ENCODE data around the gene GAREM2. TPM values are rescaled to one million over a fixed set of nuclear protein-coding genes. Genes with fewer than 3 reads are reported as not detected.

The GAREM2 gene
- total RNA-seq, 2 donors from 2014 or later = 2.3 to 5.6 TPM

GRCh38 chr2:26193578-26194231 is 20.8 kb downstream of the GAREM2 start:
- no peak overlapping the region for H3K4me3 ChIP-seq
- no peaks in the 10 kb centered on the region for H3K27me3 ChIP-seq (replicated peaks; ENCODE audit: insufficient read depth)
- DNase-seq (ENCODE audit: low spot score) (no peak), ATAC-seq (ENCODE audit: insufficient number of reproducible peaks, low FRiP score, low read depth) (no peak)
- H3K36me3 ChIP-seq = peaks cover 50% of the 10 kb centered on the region
- TF ChIP-seq CTCF (IDR thresholded peaks at IDR 0.05) = no peak
- no peaks in the 10 kb centered on the region for H3K4me1 ChIP-seq (ENCODE audit: control insufficient read depth in 1 of 2, low read depth in 2 of 2)
- no peak overlapping the region for H3K27ac ChIP-seq
- no peaks in the 10 kb centered on the region for H3K9me3 ChIP-seq

GRCh38 chr2:26195040-26195984 is 22.4 kb downstream of the GAREM2 start:
- no peak for TF ChIP-seq CTCF (IDR thresholded peaks at IDR 0.05)
- Histone ChIP-seq H3K27ac (no peak overlapping the region), H3K4me3 (no peak overlapping the region), H3K27me3 (replicated peaks; ENCODE audit: insufficient read depth) (no peaks in the 10 kb centered on the region), H3K36me3 (peaks cover 52% of the 10 kb centered on the region), H3K9me3 (no peaks in the 10 kb centered on the region), H3K4me1 (ENCODE audit: control insufficient read depth in 1 of 2, low read depth in 2 of 2) (no peaks in the 10 kb centered on the region)
- DNase-seq (ENCODE audit: low spot score) = no peak
- no peak for ATAC-seq (ENCODE audit: insufficient number of reproducible peaks, low FRiP score, low read depth)

GRCh38 chr2:26196683-26197418 is 24.0 kb downstream of the GAREM2 start:
- Histone ChIP-seq H3K4me3 (no peak overlapping the region), H3K36me3 (peaks cover 46% of the 10 kb centered on the region), H3K4me1 (ENCODE audit: control insufficient read depth in 1 of 2, low read depth in 2 of 2) (no peaks in the 10 kb centered on the region), H3K27ac (no peak overlapping the region), H3K9me3 (no peaks in the 10 kb centered on the region), H3K27me3 (replicated peaks; ENCODE audit: insufficient read depth) (no peaks in the 10 kb centered on the region)
- no peak for TF ChIP-seq CTCF (IDR thresholded peaks at IDR 0.05)
- ATAC-seq (ENCODE audit: insufficient number of reproducible peaks, low FRiP score, low read depth) (no peak), DNase-seq (ENCODE audit: low spot score) (no peak)

GRCh38 chr2:26197516-26197915 is 24.6 kb downstream of the GAREM2 start:
- no peak overlapping the region for H3K4me3 ChIP-seq
- no peaks in the 10 kb centered on the region for H3K9me3 ChIP-seq
- ATAC-seq (ENCODE audit: insufficient number of reproducible peaks, low FRiP score, low read depth) (no peak), DNase-seq (ENCODE audit: low spot score) (no peak)
- H3K27me3 ChIP-seq (replicated peaks; ENCODE audit: insufficient read depth) = no peaks in the 10 kb centered on the region
- H3K36me3 ChIP-seq = peaks cover 52% of the 10 kb centered on the region
- no peak overlapping the region for H3K27ac ChIP-seq
- no peak for TF ChIP-seq CTCF (IDR thresholded peaks at IDR 0.05)
- H3K4me1 ChIP-seq (ENCODE audit: control insufficient read depth in 1 of 2, low read depth in 2 of 2) = no peaks in the 10 kb centered on the region

Measured in thoracic aorta (tissue), 2 donors.